HEK293 (cell line): Measurements from ENCODE around the gene UBA52.
"Not testable (repeated sequence)": the region's sequence is repeated elsewhere in the genome, so short reads cannot be mapped to it uniquely, and the experiment has no call there.

Experiments
- PRDM1 ChIP-seq: fragments of 450-650 bp; formaldehyde crosslinking; IDR thresholded peaks from 2 replicates; pipeline ENCODE4; 2016; ENCODE audit warnings: missing biosample characterization, missing genetic modification characterization
- RBAK ChIP-seq: fragments of 450-650 bp; formaldehyde crosslinking; IDR thresholded peaks from 2 replicates; pipeline ENCODE4 v1.5.1; 2016; ENCODE audit warnings: missing biosample characterization, missing genetic modification characterization
- SALL2 ChIP-seq: fragments of 450-650 bp; formaldehyde crosslinking; IDR thresholded peaks from 2 replicates; pipeline ENCODE4 v1.5.0; 2017; ENCODE audit warnings: missing biosample characterization, mild to moderate bottlenecking, missing genetic modification characterization, borderline replicate concordance
- SETDB1 ChIP-seq: IDR thresholded peaks from one replicate; pipeline ENCODE4 v1.6.1; 2017; ENCODE audit warnings: mild to moderate bottlenecking, low read length, moderate library complexity, mixed read lengths; ENCODE audit not compliant: insufficient read length
- TCF7L2 ChIP-seq: IDR thresholded peaks from 2 replicates; pipeline ENCODE4 v1.6.1; 2011; ENCODE audit warnings: low read depth, mild to moderate bottlenecking, inconsistent platforms, low read length, moderate library complexity, borderline replicate concordance
- ZNF121 ChIP-seq: fragments of 450-650 bp; formaldehyde crosslinking; IDR thresholded peaks from 2 replicates; pipeline ENCODE4 v1.5.1; 2016; ENCODE audit warnings: missing biosample characterization, missing genetic modification characterization
- ZNF350 ChIP-seq: fragments of 450-650 bp; formaldehyde crosslinking; IDR thresholded peaks from 2 replicates; pipeline ENCODE4 v1.5.0; 2017; ENCODE audit warnings: missing biosample characterization, mild to moderate bottlenecking, missing genetic modification characterization
- ZNF416 ChIP-seq: fragments of 450-650 bp; formaldehyde crosslinking; IDR thresholded peaks from 2 replicates; pipeline ENCODE4 v1.5.1; 2016; ENCODE audit warnings: missing biosample characterization, missing genetic modification characterization
- ZNF600 ChIP-seq: fragments of 450-650 bp; formaldehyde crosslinking; IDR thresholded peaks from 2 replicates; pipeline ENCODE4 v1.5.1; 2016; ENCODE audit warnings: missing biosample characterization, missing genetic modification characterization
- TF ChIP-seq, protein P1 (sequence below): fragments of 450-650 bp; formaldehyde crosslinking; IDR thresholded peaks from 2 replicates; pipeline ENCODE4 v1.5.1; 2016; ENCODE audit warnings: missing biosample characterization, missing genetic modification characterization
- TF ChIP-seq, protein P2 (sequence below): fragments of 450-650 bp; formaldehyde crosslinking; IDR thresholded peaks from 2 replicates; pipeline ENCODE4 v1.5.1; 2017; ENCODE audit warnings: missing biosample characterization, missing genetic modification characterization

DNA sequence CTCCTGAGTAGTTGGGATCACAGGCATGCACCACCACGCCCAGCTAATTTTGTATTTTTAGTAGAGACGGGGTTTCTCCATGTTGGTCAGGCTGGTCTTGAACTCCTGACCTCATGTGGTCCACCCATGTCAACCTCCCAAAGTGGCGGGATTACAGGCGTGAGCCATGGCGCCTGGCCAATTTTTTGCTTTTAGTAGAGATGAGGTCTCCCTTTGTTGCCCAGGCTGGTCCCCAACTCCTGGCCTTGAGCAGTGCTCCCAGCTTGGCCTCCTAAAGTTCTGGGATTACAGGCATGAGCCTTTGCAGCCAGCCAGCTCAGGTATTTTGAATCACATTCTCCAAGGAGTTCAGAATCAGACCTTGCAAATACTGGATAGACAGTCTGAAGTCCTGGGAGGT lies 21.1 kb downstream of the UBA52 start:
- TF ChIP-seq ZNF121; ZNF350 (tag by site-specific recombination); SALL2 (tag by site-specific recombination); ZNF600 (tag by site-specific recombination); ZNF416 (tag by site-specific recombination); RBAK (tag by site-specific recombination); PRDM1; TCF7L2; SETDB1: not testable (repeated sequence)
- TF ChIP-seq, protein P1, sequence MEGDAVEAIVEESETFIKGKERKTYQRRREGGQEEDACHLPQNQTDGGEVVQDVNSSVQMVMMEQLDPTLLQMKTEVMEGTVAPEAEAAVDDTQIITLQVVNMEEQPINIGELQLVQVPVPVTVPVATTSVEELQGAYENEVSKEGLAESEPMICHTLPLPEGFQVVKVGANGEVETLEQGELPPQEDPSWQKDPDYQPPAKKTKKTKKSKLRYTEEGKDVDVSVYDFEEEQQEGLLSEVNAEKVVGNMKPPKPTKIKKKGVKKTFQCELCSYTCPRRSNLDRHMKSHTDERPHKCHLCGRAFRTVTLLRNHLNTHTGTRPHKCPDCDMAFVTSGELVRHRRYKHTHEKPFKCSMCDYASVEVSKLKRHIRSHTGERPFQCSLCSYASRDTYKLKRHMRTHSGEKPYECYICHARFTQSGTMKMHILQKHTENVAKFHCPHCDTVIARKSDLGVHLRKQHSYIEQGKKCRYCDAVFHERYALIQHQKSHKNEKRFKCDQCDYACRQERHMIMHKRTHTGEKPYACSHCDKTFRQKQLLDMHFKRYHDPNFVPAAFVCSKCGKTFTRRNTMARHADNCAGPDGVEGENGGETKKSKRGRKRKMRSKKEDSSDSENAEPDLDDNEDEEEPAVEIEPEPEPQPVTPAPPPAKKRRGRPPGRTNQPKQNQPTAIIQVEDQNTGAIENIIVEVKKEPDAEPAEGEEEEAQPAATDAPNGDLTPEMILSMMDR (tag by site-specific recombination), result not testable (repeated sequence)
- TF ChIP-seq, protein P2, sequence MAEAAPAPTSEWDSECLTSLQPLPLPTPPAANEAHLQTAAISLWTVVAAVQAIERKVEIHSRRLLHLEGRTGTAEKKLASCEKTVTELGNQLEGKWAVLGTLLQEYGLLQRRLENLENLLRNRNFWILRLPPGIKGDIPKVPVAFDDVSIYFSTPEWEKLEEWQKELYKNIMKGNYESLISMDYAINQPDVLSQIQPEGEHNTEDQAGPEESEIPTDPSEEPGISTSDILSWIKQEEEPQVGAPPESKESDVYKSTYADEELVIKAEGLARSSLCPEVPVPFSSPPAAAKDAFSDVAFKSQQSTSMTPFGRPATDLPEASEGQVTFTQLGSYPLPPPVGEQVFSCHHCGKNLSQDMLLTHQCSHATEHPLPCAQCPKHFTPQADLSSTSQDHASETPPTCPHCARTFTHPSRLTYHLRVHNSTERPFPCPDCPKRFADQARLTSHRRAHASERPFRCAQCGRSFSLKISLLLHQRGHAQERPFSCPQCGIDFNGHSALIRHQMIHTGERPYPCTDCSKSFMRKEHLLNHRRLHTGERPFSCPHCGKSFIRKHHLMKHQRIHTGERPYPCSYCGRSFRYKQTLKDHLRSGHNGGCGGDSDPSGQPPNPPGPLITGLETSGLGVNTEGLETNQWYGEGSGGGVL (tag by site-specific recombination), result not testable (repeated sequence)
